GM21526 (cell line): ENCODE data around the gene METTL15.
"Not testable (repeated sequence)": the region's sequence is repeated elsewhere in the genome, so short reads cannot be mapped to it uniquely, and the experiment has no call there.

ENCODE experiments used
- ATAC-seq: cut with Tn5 transposase; IDR thresholded peaks from one replicate; pipeline ENCODE4 v1.9.1; 2021; ENCODE audit warnings: moderate library complexity; ENCODE audit not compliant: unreplicated experiment, low FRiP score

Gene METTL15

GRCh38 chr11:28366549-28367346 lies 258.6 kb downstream of the METTL15 start:
- ATAC-seq, result no peak

GRCh38 chr11:28378095-28378494 lies 269.9 kb downstream of the METTL15 start:
- not testable (repeated sequence) for ATAC-seq
